Calu3 (cell line): ENCODE results near the gene TESK1. TPM values are rescaled to one million over a fixed set of nuclear protein-coding genes. Genes with fewer than 3 reads are reported as not detected.
"Not testable (repeated sequence)": the region's sequence is repeated elsewhere in the genome, so short reads cannot be mapped to it uniquely, and the experiment has no call there.

Experiments
- BruUV-seq: library from RNA; stranded (reverse); fragments of 400-500 nt; replicated peaks from 2 replicates; lab custom pipeline; 2021; lab: Mats Ljungman, UMichigan
- CTCF ChIA-PET: fragments of 300-600 bp; sonication (Branson Sonifier 250); formaldehyde crosslinking; loops from one replicate; lab custom pipeline; 2022; ENCODE audit warnings: antibody characterized with exemption; lab: Charles Lee
- DNase-seq: peaks from one replicate; pipeline ENCODE4 v3.0.0; 2022
- H3K27ac Mint-ChIP-seq: one replicate; pipeline ENCODE4 v1.8.0; 2022; ENCODE audit warnings: mixed read lengths; ENCODE audit not compliant: unreplicated experiment
- H3K27me3 Mint-ChIP-seq: one replicate; pipeline ENCODE4 v1.8.0; 2022; ENCODE audit warnings: mixed read lengths; ENCODE audit not compliant: unreplicated experiment
- H3K36me3 Mint-ChIP-seq: one replicate; pipeline ENCODE4 v1.8.0; 2022; ENCODE audit warnings: mild to moderate bottlenecking, moderate library complexity, mixed read lengths; ENCODE audit not compliant: insufficient read depth, unreplicated experiment
- H3K4me1 Mint-ChIP-seq: one replicate; pipeline ENCODE4 v1.8.0; 2022; ENCODE audit warnings: mild to moderate bottlenecking, low read depth, mixed read lengths; ENCODE audit not compliant: unreplicated experiment
- H3K4me3 Mint-ChIP-seq: one replicate; pipeline ENCODE4 v1.8.0; 2022; ENCODE audit warnings: mild to moderate bottlenecking, low read depth, moderate library complexity, mixed read lengths; ENCODE audit not compliant: unreplicated experiment
- H3K9me3 Mint-ChIP-seq: one replicate; pipeline ENCODE4 v1.8.0; 2022; ENCODE audit warnings: low read depth, mixed read lengths; ENCODE audit not compliant: unreplicated experiment
- CTCF ChIP-seq: fragments of 200-600 bp; IDR thresholded peaks from one replicate; pipeline ENCODE4 v1.8.0; 2022; ENCODE audit warnings: antibody characterized with exemption; ENCODE audit not compliant: unreplicated experiment
- intact Hi-C: fragments of 100-400 bp; cut with micrococcal nuclease; formaldehyde crosslinking; loops from one replicate; pipeline ENCODE4 v1.10.0; 2022; ENCODE audit not compliant: unreplicated experiment
- total RNA-seq: library from RNA; stranded (reverse); gene quantifications from 2 replicates; pipeline ENCODE4 v1.2.3, GENCODE V29; 2022

Gene TESK1
- total RNA-seq, 1 experiment from 2014 or later = 24.6 TPM

- intact Hi-C loops = no loop called here
- Mint-ChIP-seq H3K4me3 (no peak overlapping the region), H3K4me1 (no peaks in the 10 kb centered on the region), H3K27me3 (no peaks in the 10 kb centered on the region), H3K9me3 (no peaks in the 10 kb centered on the region), H3K27ac (no peak overlapping the region), H3K36me3 (no peaks in the 10 kb centered on the region)
- no peak for DNase-seq
- CTCF ChIA-PET = no interaction called here
- TF ChIP-seq CTCF = no peak
- no TSS peak for BruUV-seq
Measured at GRCh38 chr9:35629597-35629996, 24.5 kb downstream of the TESK1 start.

GRCh38 chr9:35635730-35636129 is 30.7 kb downstream of the TESK1 start:
- DNase-seq = no peak
- CTCF ChIA-PET = no interaction called here
- no peak overlapping the region for H3K4me3 Mint-ChIP-seq
- peaks cover 20% of the 10 kb centered on the region for H3K27me3 Mint-ChIP-seq
- no peaks in the 10 kb centered on the region for H3K4me1 Mint-ChIP-seq
- intact Hi-C loops = no loop called here
- peaks cover 5% of the 10 kb centered on the region for H3K36me3 Mint-ChIP-seq
- no peak overlapping the region for H3K27ac Mint-ChIP-seq
- BruUV-seq = no TSS peak
- no peak for TF ChIP-seq CTCF
- peaks cover 2% of the 10 kb centered on the region for H3K9me3 Mint-ChIP-seq

GRCh38 chr9:35636135-35636876 is 31.2 kb downstream of the TESK1 start:
- peaks cover 2% of the 10 kb centered on the region for H3K9me3 Mint-ChIP-seq
- intact Hi-C loops = no loop called here
- CTCF ChIA-PET = no interaction called here
- BruUV-seq = no TSS peak
- H3K27me3 Mint-ChIP-seq = peaks cover 20% of the 10 kb centered on the region
- H3K4me1 Mint-ChIP-seq = no peaks in the 10 kb centered on the region
- peaks cover 5% of the 10 kb centered on the region for H3K36me3 Mint-ChIP-seq
- no peak overlapping the region for H3K27ac Mint-ChIP-seq
- no peak for DNase-seq
- TF ChIP-seq CTCF = no peak
- no peak overlapping the region for H3K4me3 Mint-ChIP-seq

GRCh38 chr9:35636877-35637246 is 31.8 kb downstream of the TESK1 start:
- H3K27ac Mint-ChIP-seq, H3K36me3 Mint-ChIP-seq, BruUV-seq, H3K4me1 Mint-ChIP-seq, DNase-seq, H3K9me3 Mint-ChIP-seq, intact Hi-C loops, CTCF ChIA-PET, H3K4me3 Mint-ChIP-seq: not testable (repeated sequence)
- H3K27me3 Mint-ChIP-seq = peaks cover 20% of the 10 kb centered on the region

GRCh38 chr9:35637427-35637955 is 32.4 kb downstream of the TESK1 start:
- DNase-seq = not testable (repeated sequence)

GRCh38 chr9:35638751-35639150 is 33.7 kb downstream of the TESK1 start:
- H3K4me1 Mint-ChIP-seq, H3K9me3 Mint-ChIP-seq, H3K27ac Mint-ChIP-seq, H3K4me3 Mint-ChIP-seq, intact Hi-C loops, CTCF ChIA-PET, BruUV-seq, DNase-seq, H3K36me3 Mint-ChIP-seq: not testable (repeated sequence)
- H3K27me3 Mint-ChIP-seq = peaks cover 20% of the 10 kb centered on the region

More at GRCh38 chr9:35637427-35637955, 32.4 kb downstream of the TESK1 start:
- H3K36me3 Mint-ChIP-seq, H3K9me3 Mint-ChIP-seq, H3K27ac Mint-ChIP-seq, CTCF ChIA-PET, intact Hi-C loops, H3K4me3 Mint-ChIP-seq, BruUV-seq, H3K4me1 Mint-ChIP-seq: not testable (repeated sequence)
- peaks cover 20% of the 10 kb centered on the region for H3K27me3 Mint-ChIP-seq

GRCh38 chr9:35639225-35639624 is 34.2 kb downstream of the TESK1 start:
- BruUV-seq, H3K9me3 Mint-ChIP-seq, H3K27ac Mint-ChIP-seq, H3K4me3 Mint-ChIP-seq, H3K36me3 Mint-ChIP-seq, H3K4me1 Mint-ChIP-seq, DNase-seq, CTCF ChIA-PET, intact Hi-C loops: not testable (repeated sequence)
- peaks cover 20% of the 10 kb centered on the region for H3K27me3 Mint-ChIP-seq
